Astrocyte (in vitro differentiated cells and primary cell): ENCODE measurements around the gene PTPRM.

ENCODE experiments used
- CTCF ChIP-seq: IDR thresholded peaks from 2 replicates; pipeline ENCODE4 v1.5.1; 2011; ENCODE audit warnings: low read depth, mild to moderate bottlenecking, inconsistent platforms, low read length, moderate library complexity; ENCODE audit not compliant: insufficient read depth
- EZH2 ChIP-seq: IDR thresholded peaks from 2 replicates; pipeline ENCODE4 v1.6.1; 2012; ENCODE audit warnings: mild to moderate bottlenecking, low read length, inconsistent platforms; ENCODE audit not compliant: insufficient read depth

GRCh38 chr18:7600036-7600435, 32.9 kb downstream of the PTPRM start:
- no peak for TF ChIP-seq CTCF
- no peak for TF ChIP-seq EZH2
